Activated B cell treated with CpG ODN at 0.5 μM for 24 hours (primary cell): ENCODE measurements around the gene KIFC1. TPM values are rescaled to one million over a fixed set of nuclear protein-coding genes. Genes with fewer than 3 reads are reported as not detected.

Experiments used
- ATAC-seq: fragments of 200-7000 bp; cut with Tn5 transposase; one replicate; pipeline ENCODE4 v1.10.0; 2021; ENCODE audit warnings: low read depth, mild to moderate bottlenecking, moderate library complexity
- CTCF ChIA-PET: fragments of 350-600 bp; sonication (Branson Sonifier 250); formaldehyde crosslinking; loops from one replicate; lab custom pipeline; 2021; ENCODE audit warnings: antibody characterized with exemption; lab: Charles Lee
- POLR2A ChIA-PET: fragments of 350-600 bp; sonication (Branson Sonifier 250); formaldehyde crosslinking; loops from one replicate; lab custom pipeline; 2021; ENCODE audit warnings: antibody characterized with exemption; lab: Charles Lee
- DNase-seq: peaks from one replicate; pipeline ENCODE4 v3.0.0; 2022
- H3K27ac Mint-ChIP-seq: one replicate; pipeline ENCODE4 v1.8.0; 2020; ENCODE audit warnings: mixed read lengths
- H3K27me3 Mint-ChIP-seq: one replicate; pipeline ENCODE4 v1.8.0; 2021; ENCODE audit warnings: mixed read lengths
- H3K36me3 Mint-ChIP-seq: one replicate; pipeline ENCODE4 v1.8.0; 2021; ENCODE audit warnings: low read depth, mixed read lengths
- H3K4me1 Mint-ChIP-seq: one replicate; pipeline ENCODE4 v1.8.0; 2021; ENCODE audit warnings: mixed read lengths
- H3K4me3 Mint-ChIP-seq: one replicate; pipeline ENCODE4 v1.8.0; 2020; ENCODE audit warnings: mild to moderate bottlenecking, mixed read lengths
- H3K9me3 Mint-ChIP-seq: one replicate; pipeline ENCODE4 v1.8.0; 2020; ENCODE audit warnings: mixed read lengths
- CTCF ChIP-seq: fragments of 200-600 bp; IDR thresholded peaks from one replicate; pipeline ENCODE4 v1.8.0; 2022; ENCODE audit warnings: antibody characterized with exemption, mild to moderate bottlenecking
- intact Hi-C: fragments of 100-400 bp; cut with micrococcal nuclease; formaldehyde crosslinking; loops from one replicate; pipeline ENCODE4 v1.15.1; 2024
- total RNA-seq: library from RNA; stranded (reverse); gene quantifications from 2 replicates; pipeline ENCODE4 v1.2.3, GENCODE V29; 2022

The KIFC1 gene
- total RNA-seq, 1 donor from 2014 or later: 2.2 TPM

- Mint-ChIP-seq H3K4me1 (peaks cover 3% of the 10 kb centered on the region), H3K36me3 (peaks cover 82% of the 10 kb centered on the region), H3K9me3 (no peaks in the 10 kb centered on the region), H3K4me3 (no peak overlapping the region), H3K27me3 (no peaks in the 10 kb centered on the region), H3K27ac (no peak overlapping the region)
- DNase-seq: no peak
- CTCF ChIA-PET: no interaction called here
- no peak for TF ChIP-seq CTCF
- intact Hi-C loops: no loop called here
- POLR2A ChIA-PET: no interaction called here
- no peak for ATAC-seq
These were observed 48.5 kb downstream of the KIFC1 start for GRCh38 chr6:33439956-33440648.

GRCh38 chr6:33440649-33441309 is 49.2 kb downstream of the KIFC1 start:
- POLR2A ChIA-PET: interaction anchor here (1.1 kb wide), 2 partner anchors 8 to 13 kb away, joined by 3 read pairs; partner anchors contain the start of gene ZBTB9
- Mint-ChIP-seq H3K9me3 (no peaks in the 10 kb centered on the region), H3K4me1 (no peaks in the 10 kb centered on the region), H3K27me3 (no peaks in the 10 kb centered on the region), H3K27ac (no peak overlapping the region), H3K4me3 (no peak overlapping the region), H3K36me3 (peaks cover 75% of the 10 kb centered on the region)
- ATAC-seq (no peak), DNase-seq (no peak)
- intact Hi-C loops: no loop called here
- no peak for TF ChIP-seq CTCF
- CTCF ChIA-PET: no interaction called here

DNA sequence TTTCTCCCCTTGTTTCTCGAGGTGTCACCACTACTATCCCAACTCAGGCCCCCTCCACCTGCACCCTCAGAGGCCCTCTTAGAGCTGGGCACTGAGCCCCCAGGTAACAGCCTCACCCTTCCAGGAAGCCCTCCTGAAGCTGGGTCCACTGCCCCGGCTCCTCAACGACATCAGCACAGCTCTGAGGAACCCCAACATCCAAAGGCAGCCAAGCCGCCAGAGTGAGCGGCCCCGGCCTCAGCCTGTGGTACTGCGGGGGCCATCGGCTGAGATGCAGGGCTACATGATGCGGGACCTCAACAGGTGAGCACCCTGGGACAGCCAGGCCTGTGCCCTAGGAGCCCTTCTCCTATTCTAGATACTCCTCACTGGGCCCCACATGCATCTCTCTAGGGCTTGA is 49.8 kb downstream of the KIFC1 start:
- ATAC-seq (no peak), DNase-seq (no peak)
- Mint-ChIP-seq H3K9me3 (no peaks in the 10 kb centered on the region), H3K4me1 (no peaks in the 10 kb centered on the region), H3K27me3 (no peaks in the 10 kb centered on the region), H3K36me3 (peaks cover 76% of the 10 kb centered on the region), H3K27ac (no peak overlapping the region), H3K4me3 (no peak overlapping the region)
- no peak for TF ChIP-seq CTCF
- ChIA-PET POLR2A (interaction anchor here (1.1 kb wide), 2 partner anchors 9 to 13 kb away, joined by 3 read pairs; partner anchors contain the start of gene ZBTB9), CTCF (no interaction called here)
- intact Hi-C loops: no loop called here

DNA sequence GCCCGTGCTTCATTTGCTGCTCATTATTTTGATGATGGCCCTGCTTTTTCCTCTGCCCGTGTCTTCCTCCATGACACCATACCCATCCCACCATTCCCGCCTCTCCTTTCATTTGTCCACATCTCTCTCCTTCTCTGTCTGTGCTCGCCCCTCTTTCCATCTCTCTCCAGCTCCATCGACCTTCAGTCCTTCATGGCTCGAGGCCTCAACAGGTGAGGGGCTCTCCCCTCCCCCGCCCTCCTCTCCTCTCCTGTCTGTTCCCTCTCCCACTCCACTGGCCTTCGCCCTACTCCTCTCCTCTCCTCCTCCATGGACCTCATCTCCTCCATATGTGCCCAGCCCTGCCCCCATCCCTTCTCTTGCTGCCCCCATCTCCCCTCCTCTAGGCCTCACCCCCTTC is 50.7 kb downstream of the KIFC1 start:
- CTCF ChIA-PET: no interaction called here

More for the DNA sequence above, 50.7 kb downstream of the KIFC1 start:
- Mint-ChIP-seq H3K4me1 (no peaks in the 10 kb centered on the region), H3K27ac (no peak overlapping the region), H3K4me3 (no peak overlapping the region), H3K9me3 (no peaks in the 10 kb centered on the region), H3K27me3 (no peaks in the 10 kb centered on the region), H3K36me3 (peaks cover 73% of the 10 kb centered on the region)
- intact Hi-C loops: no loop called here
- ATAC-seq (no peak), DNase-seq (no peak)
- POLR2A ChIA-PET: interaction anchor here (1.4 kb wide), 1 partner anchor 11 kb away, joined by 5 read pairs; no protein-coding TSS in a partner anchor
- TF ChIP-seq CTCF: no peak
